BJ (cell line): Measurements from ENCODE around the gene SPATS1. TPM values are rescaled to one million over a fixed set of nuclear protein-coding genes. Genes with fewer than 3 reads are reported as not detected.

Experiments
- CTCF ChIA-PET: fragments of 350-600 bp; formaldehyde crosslinking; extraction: SDS; loops from one replicate; lab custom pipeline; 2021; ENCODE audit warnings: antibody characterized with exemption, inconsistent platforms; lab: Yijun Ruan, JAX
- POLR2A ChIA-PET: fragments of 300-600 bp; sonication (Branson Sonifier 250); formaldehyde crosslinking; extraction: SDS; loops from one replicate; lab custom pipeline; 2021; ENCODE audit warnings: antibody characterized with exemption; lab: Charles Lee
- DNase-seq: peaks from one replicate; pipeline ENCODE4 v3.0.0-alpha.2; 2011; ENCODE audit warnings: low read depth
- H3K27me3 ChIP-seq: 2 replicates; pipeline ENCODE4 v1.6.0; 2011; ENCODE audit warnings: low read length; ENCODE audit not compliant: control insufficient read depth, insufficient read depth
- H3K36me3 ChIP-seq: 2 replicates; pipeline ENCODE4 v1.5.1; 2011; ENCODE audit warnings: low read length; ENCODE audit not compliant: control insufficient read depth, insufficient read depth
- H3K4me3 ChIP-seq: 2 replicates; pipeline ENCODE4 v1.5.1; 2011; ENCODE audit warnings: low read depth, mild to moderate bottlenecking, control low read depth, low read length
- CTCF ChIP-seq: IDR thresholded peaks from 2 replicates; pipeline ENCODE4 v1.5.1; 2011; ENCODE audit warnings: low read depth, mild to moderate bottlenecking, control low read depth, inconsistent platforms, low read length, moderate library complexity; ENCODE audit not compliant: insufficient read depth
- polyA plus RNA-seq: library from polyadenylated mRNA; depleted of rRNA; stranded (reverse); fragments of >200 nt; gene quantifications from 2 replicates; pipeline ENCODE4 v1.2.3, GENCODE V29; 2011

SPATS1 gene
- polyA plus RNA-seq, 1 experiment = not detected

GRCh38 chr6:44298055-44298803 lies 44.2 kb upstream of the SPATS1 start:
- peaks cover 21% of the 10 kb centered on the region for H3K27me3 ChIP-seq
- CTCF ChIA-PET = interaction anchor here (1.1 to 2.6 kb wide), 5 partner anchors 9 to 77 kb away, joined by 3 to 11 read pairs (median 4); partner anchors contain the start of gene AARS2

GRCh38 chr6:44298864-44299263 lies 43.6 kb upstream of the SPATS1 start:
- Histone ChIP-seq H3K36me3 (peaks cover 22% of the 10 kb centered on the region), H3K4me3 (no peak overlapping the region), H3K27me3 (peaks cover 21% of the 10 kb centered on the region)
- CTCF ChIA-PET = interaction anchor here (0.6 to 2.6 kb wide), 6 partner anchors 8 to 77 kb away, joined by 3 to 11 read pairs (median 4); partner anchors contain the start of gene AARS2
- TF ChIP-seq CTCF = no peak
- no peak for DNase-seq
- POLR2A ChIA-PET = no interaction called here

More at GRCh38 chr6:44298055-44298803, 44.2 kb upstream of the SPATS1 start:
- no peak overlapping the region for H3K4me3 ChIP-seq
- POLR2A ChIA-PET = no interaction called here
- H3K36me3 ChIP-seq = peaks cover 16% of the 10 kb centered on the region
- no peak for DNase-seq
- no peak for TF ChIP-seq CTCF

- Histone ChIP-seq H3K4me3 (no peak overlapping the region), H3K36me3 (peaks cover 35% of the 10 kb centered on the region), H3K27me3 (peaks cover 16% of the 10 kb centered on the region)
- CTCF ChIA-PET = interaction anchor here (1.6 to 5.8 kb wide), 3 partner anchors 13 to 33 kb away, joined by 3 to 47 read pairs (median 11); partner anchors contain the start of gene AARS2
- POLR2A ChIA-PET = no interaction called here
- no peak for TF ChIP-seq CTCF
- no peak for DNase-seq
These were observed 42.1 kb upstream of the SPATS1 start for GRCh38 chr6:44300292-44300823.

- no peak for TF ChIP-seq CTCF
- CTCF ChIA-PET = interaction anchor here (1.6 to 5.8 kb wide), 3 partner anchors 12 to 37 kb away, joined by 3 to 47 read pairs (median 6); partner anchors contain the start of gene AARS2
These were observed 41.3 kb upstream of the SPATS1 start for GRCh38 chr6:44301106-44301505.

More at GRCh38 chr6:44301106-44301505, 41.3 kb upstream of the SPATS1 start:
- peaks cover 38% of the 10 kb centered on the region for H3K36me3 ChIP-seq
- POLR2A ChIA-PET = no interaction called here
- DNase-seq = no peak
- H3K27me3 ChIP-seq = peaks cover 14% of the 10 kb centered on the region
- no peak overlapping the region for H3K4me3 ChIP-seq
